ENCODE data around the gene PPP6R2. TPM values are rescaled to one million over a fixed set of nuclear protein-coding genes. Genes with fewer than 3 reads are reported as not detected.
"Not testable (repeated sequence)": the region's sequence is repeated elsewhere in the genome, so short reads cannot be mapped to it uniquely, and the experiment has no call there.

The PPP6R2 gene
- total RNA-seq, 2 donors from 2014 or later: 58.7 to 81.2 TPM

DNA sequence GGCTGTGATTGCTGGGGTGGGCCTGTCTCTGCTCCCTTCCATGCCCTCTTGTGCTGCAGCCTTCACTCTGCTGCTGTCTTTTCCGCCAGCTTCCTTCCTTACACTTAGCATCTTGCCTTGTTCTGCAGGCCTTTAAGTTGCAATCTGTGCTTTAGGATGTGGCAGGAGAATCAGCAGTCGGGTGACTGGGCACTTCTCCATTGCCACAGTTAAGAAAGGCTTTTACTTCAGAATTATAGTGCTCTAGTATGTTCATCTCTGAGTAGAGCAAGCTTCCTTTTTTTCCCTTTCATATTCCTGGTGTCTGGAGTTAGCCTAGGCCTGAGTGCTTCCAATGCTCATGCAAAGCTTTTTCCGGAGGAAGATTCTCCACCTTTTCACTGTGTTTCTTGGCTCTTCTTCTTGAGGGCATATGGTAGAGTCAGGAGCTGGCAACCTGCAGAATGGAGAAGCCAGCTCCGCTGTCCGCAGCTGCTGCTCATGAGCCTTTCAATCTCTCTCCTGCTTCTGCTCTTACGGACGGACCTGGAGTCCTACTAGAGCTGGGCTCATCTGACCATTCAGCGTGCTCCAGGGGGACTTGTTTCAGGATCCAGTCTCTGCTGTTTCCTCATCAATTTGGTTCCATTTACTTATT is 20.2 kb downstream of the PPP6R2 start:
- Mint-ChIP-seq H3K4me3 (no peak overlapping the region), H3K36me3 (ENCODE audit: low read depth) (peaks cover 32% of the 10 kb centered on the region)
- 96 to 97% methylated on average over 7 to 8 of the region's 8 CpGs for WGBS, 2 experiments (ENCODE audit: insufficient coverage in 1 of 2, insufficient read length in 1 of 2)

DNA sequence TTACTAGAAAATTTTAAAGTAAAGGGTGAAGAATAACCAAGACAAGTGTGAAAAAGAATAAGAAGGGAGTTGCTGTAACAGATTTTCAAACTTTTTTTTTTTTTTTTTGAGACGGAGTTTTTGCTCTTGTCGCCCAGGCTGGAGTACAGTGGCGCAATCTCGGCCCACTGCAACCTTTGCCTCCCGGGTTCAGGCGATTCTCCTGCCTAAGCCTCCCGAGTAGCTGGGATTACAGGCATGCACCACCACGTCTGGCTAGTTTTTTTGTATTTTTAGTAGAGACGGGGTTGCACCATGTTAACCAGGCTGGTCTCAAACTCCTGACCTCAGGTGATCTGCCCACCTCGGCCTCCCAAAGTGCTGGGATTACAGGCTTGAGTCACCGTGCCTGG is 20.7 kb downstream of the PPP6R2 start:
- 94 to 97% methylated on average over 6 to 11 of the region's 11 CpGs for WGBS, 2 experiments (ENCODE audit: insufficient coverage in 1 of 2, insufficient read length in 1 of 2)
- H3K4me1 ChIP-seq (ENCODE audit: control insufficient read depth, insufficient read depth, low read length); H3K27me3 Mint-ChIP-seq (ENCODE audit: insufficient read depth); H3K27ac ChIP-seq (ENCODE audit: low read depth, low read length); DNase-seq; H3K9me3 ChIP-seq (ENCODE audit: control insufficient read depth, low read length); H3K9ac ChIP-seq (ENCODE audit: extremely low read depth, low read length, poor library complexity, severe bottlenecking); H3K27ac Mint-ChIP-seq; H3K9me3 Mint-ChIP-seq; H3K4me3 ChIP-seq (ENCODE audit: low read length); H3K27me3 ChIP-seq (ENCODE audit: control insufficient read depth, insufficient read depth, low read length, poor library complexity, severe bottlenecking); H3K4me3 Mint-ChIP-seq; H3K4me1 Mint-ChIP-seq: not testable (repeated sequence)
- peaks cover 36% of the 10 kb centered on the region for H3K36me3 Mint-ChIP-seq (ENCODE audit: low read depth)
- H3K36me3 ChIP-seq (ENCODE audit: control insufficient read depth, insufficient read depth, low read length): peaks cover 39% of the 10 kb centered on the region

More for the DNA sequence above, 20.2 kb downstream of the PPP6R2 start:
- Histone ChIP-seq H3K9ac (ENCODE audit: extremely low read depth, low read length, poor library complexity, severe bottlenecking) (no peak overlapping the region), H3K27me3 (ENCODE audit: control insufficient read depth, insufficient read depth, low read length, poor library complexity, severe bottlenecking) (no peaks in the 10 kb centered on the region), H3K9me3 (ENCODE audit: control insufficient read depth, low read length) (no peaks in the 10 kb centered on the region), H3K36me3 (ENCODE audit: control insufficient read depth, insufficient read depth, low read length) (peaks cover 39% of the 10 kb centered on the region), H3K4me3 (ENCODE audit: low read length) (no peak overlapping the region), H3K27ac (ENCODE audit: low read depth, low read length) (no peak overlapping the region), H3K4me1 (ENCODE audit: control insufficient read depth, insufficient read depth, low read length) (no peaks in the 10 kb centered on the region)
- DNase-seq: no peak
- H3K9me3 Mint-ChIP-seq: no peaks in the 10 kb centered on the region
- TF ChIP-seq, protein P1, sequence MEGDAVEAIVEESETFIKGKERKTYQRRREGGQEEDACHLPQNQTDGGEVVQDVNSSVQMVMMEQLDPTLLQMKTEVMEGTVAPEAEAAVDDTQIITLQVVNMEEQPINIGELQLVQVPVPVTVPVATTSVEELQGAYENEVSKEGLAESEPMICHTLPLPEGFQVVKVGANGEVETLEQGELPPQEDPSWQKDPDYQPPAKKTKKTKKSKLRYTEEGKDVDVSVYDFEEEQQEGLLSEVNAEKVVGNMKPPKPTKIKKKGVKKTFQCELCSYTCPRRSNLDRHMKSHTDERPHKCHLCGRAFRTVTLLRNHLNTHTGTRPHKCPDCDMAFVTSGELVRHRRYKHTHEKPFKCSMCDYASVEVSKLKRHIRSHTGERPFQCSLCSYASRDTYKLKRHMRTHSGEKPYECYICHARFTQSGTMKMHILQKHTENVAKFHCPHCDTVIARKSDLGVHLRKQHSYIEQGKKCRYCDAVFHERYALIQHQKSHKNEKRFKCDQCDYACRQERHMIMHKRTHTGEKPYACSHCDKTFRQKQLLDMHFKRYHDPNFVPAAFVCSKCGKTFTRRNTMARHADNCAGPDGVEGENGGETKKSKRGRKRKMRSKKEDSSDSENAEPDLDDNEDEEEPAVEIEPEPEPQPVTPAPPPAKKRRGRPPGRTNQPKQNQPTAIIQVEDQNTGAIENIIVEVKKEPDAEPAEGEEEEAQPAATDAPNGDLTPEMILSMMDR (conservative IDR thresholded peaks at IDR 0.05): no peak
- H3K27ac Mint-ChIP-seq: peak overlapping the region; percentile 49
- no peaks in the 10 kb centered on the region for H3K27me3 Mint-ChIP-seq (ENCODE audit: insufficient read depth)
- H3K4me1 Mint-ChIP-seq: peaks cover 8% of the 10 kb centered on the region

DNA sequence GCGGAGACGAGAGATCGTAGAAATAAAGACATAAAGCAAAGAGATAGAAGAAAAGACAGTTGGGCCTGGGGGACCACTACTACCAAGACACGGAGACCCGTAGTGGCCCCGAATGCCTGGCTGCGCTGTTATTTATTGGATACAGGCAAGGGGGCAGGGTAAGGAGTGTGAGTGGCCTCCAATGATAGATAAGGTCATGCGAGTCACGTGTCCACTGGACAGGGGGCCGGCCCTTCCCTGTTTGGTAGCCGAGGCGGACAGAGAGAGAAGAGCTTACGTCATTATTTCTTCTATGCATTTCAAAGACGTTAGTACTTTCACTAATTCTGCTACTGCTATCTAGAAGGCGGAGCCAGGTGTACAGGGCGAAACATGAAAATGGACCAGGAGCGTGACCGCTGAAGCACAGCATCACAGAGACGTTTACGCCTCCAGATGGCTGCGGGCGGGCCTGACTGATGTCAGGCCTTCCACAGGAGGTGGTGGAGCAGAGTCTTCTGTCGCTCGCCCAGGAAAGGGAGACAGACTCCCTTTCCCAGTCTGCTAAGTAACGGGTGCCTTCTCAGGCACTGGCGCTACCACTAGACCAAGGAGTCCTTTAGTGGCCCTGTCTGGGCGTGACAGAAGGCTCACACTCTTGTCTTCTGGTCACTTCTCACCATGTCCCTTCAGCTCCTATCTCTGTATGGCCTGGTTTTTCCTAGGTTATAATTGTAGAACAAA is 24.8 kb downstream of the PPP6R2 start:
- no peaks in the 10 kb centered on the region for H3K27me3 Mint-ChIP-seq (ENCODE audit: insufficient read depth)
- no peak overlapping the region for H3K4me3 Mint-ChIP-seq
- peaks cover 43% of the 10 kb centered on the region for H3K36me3 ChIP-seq (ENCODE audit: control insufficient read depth, insufficient read depth, low read length)
- H3K9me3 Mint-ChIP-seq: no peaks in the 10 kb centered on the region
- H3K9me3 ChIP-seq (ENCODE audit: control insufficient read depth, low read length): no peaks in the 10 kb centered on the region
- no peaks in the 10 kb centered on the region for H3K4me1 ChIP-seq (ENCODE audit: control insufficient read depth, insufficient read depth, low read length)
- WGBS, 2 experiments (ENCODE audit: insufficient coverage in 1 of 2, insufficient read length in 1 of 2): 95 to 98% methylated on average over 14 to 27 of the region's 27 CpGs
- H3K27ac Mint-ChIP-seq: no peak overlapping the region
- no peak overlapping the region for H3K9ac ChIP-seq (ENCODE audit: extremely low read depth, low read length, poor library complexity, severe bottlenecking)
- TF ChIP-seq, protein P1 (conservative IDR thresholded peaks at IDR 0.05): peak; percentile 38
- no peak overlapping the region for H3K4me3 ChIP-seq (ENCODE audit: low read length)
- peak; percentile 57 for DNase-seq
- H3K4me1 Mint-ChIP-seq: no peaks in the 10 kb centered on the region
- H3K36me3 Mint-ChIP-seq (ENCODE audit: low read depth): peaks cover 41% of the 10 kb centered on the region
- H3K27ac ChIP-seq (ENCODE audit: low read depth, low read length): no peak overlapping the region
- no peaks in the 10 kb centered on the region for H3K27me3 ChIP-seq (ENCODE audit: control insufficient read depth, insufficient read depth, low read length, poor library complexity, severe bottlenecking)

Measured in endodermal cell (in vitro differentiated cells).